ENCODE data around the gene ACSM2A.
"Not testable (repeated sequence)": the region's sequence is repeated elsewhere in the genome, so short reads cannot be mapped to it uniquely, and the experiment has no call there.

The ACSM2A gene

DNA sequence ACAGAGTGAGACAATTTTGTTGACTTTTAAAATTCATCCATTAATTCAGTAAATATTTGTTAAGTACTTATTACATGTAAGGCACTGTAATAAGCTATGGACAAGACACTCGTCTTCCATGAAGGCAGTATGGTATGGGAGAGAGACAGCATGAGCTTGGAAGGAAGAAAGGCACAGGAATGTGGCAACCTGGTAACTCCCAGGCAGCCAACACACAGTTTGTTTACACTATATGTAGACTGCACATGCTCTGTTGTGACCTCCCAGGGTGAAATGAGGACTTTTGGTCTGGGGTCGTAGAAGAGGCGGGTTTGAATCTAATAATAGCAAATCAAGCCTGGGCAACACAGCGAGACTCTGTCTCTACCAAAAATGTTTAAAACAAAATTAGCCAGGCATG lies 9.0 kb downstream of the ACSM2A start:
- DNase-seq = not testable (repeated sequence)

GRCh38 chr16:20468954-20469353 lies 17.6 kb downstream of the ACSM2A start:
- not testable (repeated sequence) for DNase-seq

- DNase-seq = not testable (repeated sequence)
Observed at GRCh38 chr16:20469930-20470329, 18.6 kb downstream of the ACSM2A start.

DNA sequence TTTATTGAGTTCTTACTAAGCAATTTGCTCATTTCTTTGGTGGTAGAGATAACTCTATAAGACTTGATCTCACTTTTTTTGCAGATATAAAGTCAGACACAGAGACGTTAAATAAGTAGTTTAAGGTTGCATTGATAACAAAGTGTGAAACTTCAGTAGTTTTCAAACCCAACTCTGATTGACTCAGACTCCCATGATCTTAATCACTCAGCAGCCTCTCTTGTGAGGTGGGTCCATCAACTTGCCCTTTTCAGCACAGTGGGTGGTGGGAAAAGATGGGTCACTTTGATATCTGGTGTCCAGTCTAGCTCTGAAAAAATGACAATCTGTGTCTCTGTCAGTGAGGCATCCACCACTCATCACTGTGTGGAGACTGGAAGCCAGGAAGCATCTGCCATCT lies 19.4 kb downstream of the ACSM2A start:
- not testable (repeated sequence) for DNase-seq

- not testable (repeated sequence) for DNase-seq
Observed at GRCh38 chr16:20477188-20477744, 25.9 kb downstream of the ACSM2A start.

DNA sequence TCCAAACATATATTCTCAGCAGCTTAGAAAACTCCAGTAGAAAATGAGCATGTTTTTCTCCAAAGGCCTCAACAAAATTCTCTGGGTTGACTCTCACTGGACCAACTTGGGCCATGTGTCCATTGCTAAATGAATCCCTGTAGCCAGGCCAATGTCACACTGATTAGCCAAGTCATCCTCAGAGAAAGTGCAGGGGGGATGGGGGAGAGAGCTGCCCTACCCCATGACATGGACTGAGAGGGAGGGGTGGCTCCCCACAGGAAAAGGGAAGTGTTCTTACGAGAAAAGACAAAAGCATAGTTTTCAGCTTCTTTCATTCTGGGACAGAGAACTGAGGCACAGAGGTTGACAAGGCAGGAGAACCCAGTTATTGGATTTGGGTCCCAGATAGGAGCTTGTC lies 32.7 kb downstream of the ACSM2A start:
- DNase-seq = not testable (repeated sequence)

GRCh38 chr16:20484726-20485125 lies 33.4 kb downstream of the ACSM2A start:
- no peak for DNase-seq

DNA sequence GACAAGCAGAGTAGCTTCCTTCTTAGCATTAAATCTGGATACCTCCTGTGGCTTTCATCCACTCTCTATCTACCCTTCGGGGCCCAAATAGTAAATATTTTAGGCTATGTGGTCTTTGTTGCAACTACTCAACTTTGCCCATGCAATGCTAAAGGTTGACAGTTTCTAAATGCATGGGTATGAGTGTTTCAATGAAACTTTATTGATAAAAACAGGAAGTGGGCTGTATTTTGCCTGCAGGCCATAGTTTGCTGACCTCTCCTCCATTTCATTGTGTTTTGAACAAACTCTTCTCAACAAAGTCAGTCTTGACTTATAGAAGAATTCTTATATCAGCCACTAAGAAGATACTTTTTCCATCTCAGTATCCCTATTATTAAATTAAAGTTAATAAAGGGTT lies 34.1 kb downstream of the ACSM2A start:
- no peak for DNase-seq

DNA sequence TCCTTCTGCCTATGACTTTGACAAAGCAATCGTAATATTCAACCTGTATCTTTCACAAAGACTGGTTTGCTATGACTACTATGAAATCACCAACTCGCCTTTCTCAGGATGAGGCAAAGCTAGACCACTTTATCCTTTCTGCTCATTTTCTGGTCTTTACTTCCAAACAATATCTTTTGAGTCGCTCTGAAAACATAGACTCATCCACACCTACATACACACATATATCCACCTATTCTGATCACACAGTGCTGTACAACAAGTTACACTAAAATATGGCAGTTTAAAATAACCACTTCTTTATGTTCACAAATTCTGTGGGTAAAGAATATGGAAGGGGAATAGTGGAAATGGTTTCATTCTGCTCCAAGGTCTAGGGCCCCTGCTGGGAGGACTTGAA lies 39.7 kb downstream of the ACSM2A start:
- DNase-seq = not testable (repeated sequence)

DNA sequence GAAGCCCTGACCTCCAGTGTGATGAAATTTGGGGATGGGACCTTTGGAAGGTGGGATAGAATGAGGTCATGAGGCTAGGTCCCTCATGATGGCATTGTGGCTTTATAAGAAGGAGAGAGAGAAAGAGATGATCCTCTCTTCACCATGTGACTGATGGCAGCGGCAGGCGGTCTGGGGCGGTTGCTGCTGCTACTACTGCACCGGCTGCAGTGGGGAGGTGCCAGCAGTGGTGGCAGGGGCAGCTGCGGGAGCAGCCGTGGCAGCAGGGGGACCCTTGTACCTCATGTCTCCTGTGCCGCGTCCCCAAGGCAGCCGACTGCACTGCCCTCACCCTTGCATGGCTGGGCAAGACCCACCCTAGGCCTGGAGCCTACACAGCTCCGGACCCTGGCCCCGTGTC lies 40.1 kb downstream of the ACSM2A start:
- not testable (repeated sequence) for DNase-seq

GRCh38 chr16:20504418-20504817 lies 53.1 kb downstream of the ACSM2A start:
- no peak for DNase-seq

DNA sequence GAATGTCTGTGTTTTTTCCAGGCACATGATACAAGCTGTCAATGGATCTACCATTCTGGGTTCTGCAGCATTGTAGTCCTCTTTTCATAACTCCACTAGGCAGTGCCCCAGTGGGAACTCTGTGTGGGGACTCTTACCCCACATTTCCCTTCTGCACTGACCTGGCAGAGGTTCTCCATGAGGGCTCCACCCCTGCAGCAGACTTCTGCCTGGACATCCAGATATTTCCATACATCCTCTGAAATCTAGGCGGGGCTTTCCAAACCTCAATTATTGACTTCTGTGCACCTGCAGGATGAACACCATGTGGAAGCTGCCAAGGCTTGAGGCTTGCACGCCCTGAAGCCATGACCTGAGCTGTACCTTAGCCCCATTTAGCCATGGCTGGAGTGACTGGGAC lies 56.0 kb downstream of the ACSM2A start:
- no peak for DNase-seq

DNA sequence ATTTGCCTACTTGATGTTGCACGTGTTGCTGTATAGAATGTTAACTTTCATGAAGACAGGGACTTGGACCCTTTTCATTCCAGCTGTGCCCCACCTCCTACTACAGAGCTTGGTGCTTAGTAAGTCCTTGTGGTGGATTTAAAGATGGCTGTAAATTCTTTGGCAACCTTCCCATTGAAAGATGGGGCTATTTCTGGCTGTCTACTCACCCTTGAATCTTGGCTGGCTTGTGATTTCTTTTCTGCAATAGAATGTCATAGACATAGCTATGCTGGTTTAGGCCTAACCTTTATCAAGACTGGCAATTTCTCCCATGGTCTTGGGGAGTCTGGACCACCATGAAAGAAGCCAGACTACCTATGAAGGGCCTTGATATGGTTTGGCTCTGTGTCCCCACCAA lies 59.0 kb downstream of the ACSM2A start:
- no peak for DNase-seq

DNA sequence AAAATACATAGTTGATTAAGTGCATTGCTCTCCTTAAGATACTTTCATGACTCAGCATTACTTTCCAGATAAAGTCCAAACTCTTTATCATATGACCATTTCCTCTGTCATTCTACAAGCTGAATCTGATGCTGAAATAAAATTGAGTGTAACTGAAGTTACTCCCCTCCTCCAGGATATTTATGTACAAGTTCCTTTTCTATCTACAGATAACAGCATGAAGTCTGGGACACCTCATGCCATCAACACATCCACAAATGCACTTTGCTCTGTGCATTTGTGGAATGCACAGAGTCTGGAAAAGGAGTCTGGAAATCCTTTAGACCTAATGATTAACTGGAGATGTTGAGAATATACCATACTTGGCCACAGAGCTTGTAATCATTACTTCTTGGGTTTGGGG lies 64.4 kb downstream of the ACSM2A start:
- DNase-seq = no peak

DNA sequence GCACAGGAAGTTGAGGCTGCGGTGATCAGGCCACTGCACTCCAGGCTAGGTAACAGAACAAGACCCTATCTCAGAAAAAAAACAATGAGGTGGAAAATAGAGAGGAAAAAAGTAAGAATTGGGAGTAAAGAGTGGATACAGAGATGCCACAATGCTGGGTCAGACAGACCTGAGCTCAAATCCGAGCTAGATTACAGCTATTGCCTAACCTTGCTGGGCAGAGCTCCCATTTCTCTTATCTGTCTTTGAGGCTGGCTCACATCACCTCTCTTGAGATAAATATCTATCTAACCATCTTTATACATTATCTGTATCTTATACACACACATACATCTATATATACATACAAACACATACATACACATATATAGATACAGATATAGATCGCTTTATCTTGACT lies 65.8 kb downstream of the ACSM2A start:
- DNase-seq = no peak

GRCh38 chr16:20519231-20519630 lies 67.9 kb downstream of the ACSM2A start:
- no peak for DNase-seq

DNA sequence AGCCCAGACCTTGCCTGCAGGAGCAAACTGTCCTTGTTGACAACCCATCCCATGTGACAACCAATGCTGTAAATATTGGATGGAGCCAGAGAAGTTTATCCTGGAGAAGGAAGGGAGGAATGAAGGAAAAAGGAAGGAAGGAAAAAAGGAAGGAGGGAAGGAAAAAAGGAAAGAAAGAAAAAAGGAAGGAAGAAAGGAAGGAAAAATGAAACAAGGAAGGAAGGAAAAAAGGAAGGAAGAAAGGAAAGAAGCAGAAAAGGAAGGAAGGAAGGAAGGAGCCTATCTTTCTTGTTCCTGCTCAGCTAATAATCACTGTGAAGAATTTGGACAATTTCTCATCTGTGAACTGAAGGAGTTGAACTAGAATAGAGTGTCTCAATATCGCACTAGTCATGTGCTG lies 68.8 kb downstream of the ACSM2A start:
- no peak for DNase-seq

DNA sequence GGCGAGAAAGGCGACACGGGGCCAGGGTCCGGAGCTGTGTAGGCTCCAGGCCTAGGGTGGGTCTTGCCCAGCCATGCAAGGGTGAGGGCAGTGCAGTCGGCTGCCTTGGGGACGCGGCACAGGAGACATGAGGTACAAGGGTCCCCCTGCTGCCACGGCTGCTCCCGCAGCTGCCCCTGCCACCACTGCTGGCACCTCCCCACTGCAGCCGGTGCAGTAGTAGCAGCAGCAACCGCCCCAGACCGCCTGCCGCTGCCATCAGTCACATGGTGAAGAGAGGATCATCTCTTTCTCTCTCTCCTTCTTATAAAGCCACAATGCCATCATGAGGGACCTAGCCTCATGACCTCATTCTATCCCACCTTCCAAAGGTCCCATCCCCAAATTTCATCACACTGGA lies 80.5 kb downstream of the ACSM2A start:
- DNase-seq = not testable (repeated sequence)

GRCh38 chr16:20532284-20532792 lies 81.0 kb downstream of the ACSM2A start:
- not testable (repeated sequence) for DNase-seq

GRCh38 chr16:20536669-20537068 lies 85.3 kb downstream of the ACSM2A start:
- not testable (repeated sequence) for DNase-seq
